DND-41 (cell line): ENCODE results near the gene HPS3.

Experiments used
- ATAC-seq: fragments of 200-7000 bp; cut with Tn5 transposase; 3 replicates; pipeline ENCODE4 v1.9.1; 2021; ENCODE audit warnings: low read depth; ENCODE audit not compliant: insufficient read depth
- DNase-seq: peaks from one replicate; pipeline ENCODE4 v3.0.0-alpha.2; 2020
- H2AFZ ChIP-seq: 2 replicates; pipeline ENCODE4 v1.6.0; 2012; ENCODE audit warnings: low read depth, low read length
- H3K27ac ChIP-seq: 2 replicates; pipeline ENCODE4 v1.5.1; 2012; ENCODE audit warnings: low read length, inconsistent platforms
- H3K27me3 ChIP-seq: fragments of 200-600 bp; sonication (generic); 2 replicates; pipeline ENCODE4 v1.6.0; 2012; ENCODE audit warnings: low read length, mild to moderate bottlenecking, inconsistent platforms; ENCODE audit not compliant: insufficient read depth, poor library complexity
- H3K36me3 ChIP-seq: 2 replicates; pipeline ENCODE4 v1.5.1; 2012; ENCODE audit warnings: low read length, inconsistent platforms; ENCODE audit not compliant: insufficient read depth
- H3K4me1 ChIP-seq: 2 replicates; pipeline ENCODE4 v1.5.1; 2012; ENCODE audit warnings: mild to moderate bottlenecking, low read length; ENCODE audit not compliant: insufficient read depth
- H3K4me2 ChIP-seq: 2 replicates; pipeline ENCODE4 v1.6.0; 2012; ENCODE audit warnings: mild to moderate bottlenecking, moderate library complexity, low read length, inconsistent platforms; ENCODE audit not compliant: insufficient read depth
- H3K4me3 ChIP-seq, 2 experiments: fragments of 200-600 bp in 1 of 2; shearing (Covaris generic) in 1 of 2; 2 replicates each; pipeline ENCODE4 v1.5.1; 2012 to 2016; ENCODE audit warnings: inconsistent platforms in 2 of 2, low read length in 2 of 2, mild to moderate bottlenecking in 2 of 2, low read depth in 1 of 2, moderate library complexity in 1 of 2
- H3K79me2 ChIP-seq: 2 replicates; pipeline ENCODE4 v1.6.0; 2012; ENCODE audit warnings: low read length, inconsistent platforms; ENCODE audit not compliant: insufficient read depth
- H3K9ac ChIP-seq: 2 replicates; pipeline ENCODE4 v1.6.0; 2012; ENCODE audit warnings: low read depth, mild to moderate bottlenecking, inconsistent platforms, low read length, moderate library complexity
- H3K9me3 ChIP-seq: 2 replicates; pipeline ENCODE4 v1.5.1; 2012; ENCODE audit warnings: low read length, moderate library complexity, mild to moderate bottlenecking, inconsistent platforms; ENCODE audit not compliant: insufficient read depth, severe bottlenecking
- H4K20me1 ChIP-seq: 2 replicates; pipeline ENCODE4 v1.6.0; 2012; ENCODE audit warnings: low read length; ENCODE audit not compliant: insufficient read depth
- CTCF ChIP-seq: IDR thresholded peaks from 2 replicates; pipeline ENCODE4 v1.5.1; 2012; ENCODE audit warnings: borderline replicate concordance, low read length, moderate library complexity, mild to moderate bottlenecking; ENCODE audit not compliant: poor library complexity, severe bottlenecking; ENCODE audit errors: extremely low read depth
- EZH2 ChIP-seq: IDR thresholded peaks from 3 replicates; pipeline ENCODE4 v1.6.1; 2012; ENCODE audit warnings: borderline replicate concordance, low read depth, mild to moderate bottlenecking, moderate library complexity, low read length, inconsistent platforms; ENCODE audit not compliant: severe bottlenecking

The HPS3 gene

DNA sequence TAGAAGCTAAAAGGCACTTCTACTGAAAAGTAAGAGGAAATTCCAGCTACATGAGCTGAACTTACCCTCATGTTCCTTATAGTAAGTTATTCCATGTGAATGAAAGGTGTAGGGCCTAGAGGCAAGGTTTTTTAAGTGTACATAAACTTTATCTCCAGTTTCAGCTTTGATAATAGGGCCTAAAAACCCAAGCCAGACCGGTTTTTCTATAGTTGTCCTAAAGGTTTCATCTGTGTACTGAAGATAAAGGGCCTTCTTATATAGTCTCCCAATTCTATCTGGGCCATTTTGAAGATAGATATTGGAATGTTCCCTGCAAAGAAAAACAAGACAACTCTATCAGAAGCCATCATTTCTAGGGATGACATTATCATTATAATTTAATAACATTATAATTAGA lies 82.9 kb downstream of the HPS3 start:
- TF ChIP-seq CTCF (no peak), EZH2 (no peak)
- Histone ChIP-seq H3K9me3 (no peaks in the 10 kb centered on the region), H3K4me3 (no peak overlapping the region), H4K20me1 (no peaks in the 10 kb centered on the region), H2AFZ (no peak overlapping the region), H3K4me1 (no peaks in the 10 kb centered on the region), H3K27ac (no peak overlapping the region), H3K79me2 (no peaks in the 10 kb centered on the region), H3K4me2 (no peak overlapping the region), H3K9ac (no peak overlapping the region), H3K36me3 (no peaks in the 10 kb centered on the region), H3K27me3 (peaks cover 8% of the 10 kb centered on the region)
- DNase-seq, result no peak
- ATAC-seq, result no peak

- Histone ChIP-seq H3K4me2 (no peak overlapping the region), H2AFZ (no peak overlapping the region), H3K4me1 (no peaks in the 10 kb centered on the region), H3K27me3 (no peaks in the 10 kb centered on the region), H3K9ac (no peak overlapping the region), H3K9me3 (no peaks in the 10 kb centered on the region), H4K20me1 (no peaks in the 10 kb centered on the region), H3K27ac (no peak overlapping the region), H3K4me3 (no peak overlapping the region), H3K36me3 (no peaks in the 10 kb centered on the region), H3K79me2 (no peaks in the 10 kb centered on the region)
- no peak for TF ChIP-seq CTCF
- no peak for TF ChIP-seq EZH2
- DNase-seq (no peak), ATAC-seq (no peak)
These were observed 85.3 kb downstream of the HPS3 start for GRCh38 chr3:149214702-149215101.

- no peak overlapping the region for H3K4me3 ChIP-seq
- DNase-seq (no peak), ATAC-seq (no peak)
- H3K9me3 ChIP-seq, result no peaks in the 10 kb centered on the region
- TF ChIP-seq EZH2 (no peak), CTCF (no peak)
- no peaks in the 10 kb centered on the region for H3K4me1 ChIP-seq
- H3K9ac ChIP-seq, result no peak overlapping the region
- H2AFZ ChIP-seq, result no peak overlapping the region
- H3K27ac ChIP-seq, result no peak overlapping the region
- H3K36me3 ChIP-seq, result no peaks in the 10 kb centered on the region
- no peaks in the 10 kb centered on the region for H3K79me2 ChIP-seq
- no peaks in the 10 kb centered on the region for H4K20me1 ChIP-seq
- no peaks in the 10 kb centered on the region for H3K27me3 ChIP-seq
- no peak overlapping the region for H3K4me2 ChIP-seq
These were observed 86.1 kb downstream of the HPS3 start for GRCh38 chr3:149215515-149215914.

DNA sequence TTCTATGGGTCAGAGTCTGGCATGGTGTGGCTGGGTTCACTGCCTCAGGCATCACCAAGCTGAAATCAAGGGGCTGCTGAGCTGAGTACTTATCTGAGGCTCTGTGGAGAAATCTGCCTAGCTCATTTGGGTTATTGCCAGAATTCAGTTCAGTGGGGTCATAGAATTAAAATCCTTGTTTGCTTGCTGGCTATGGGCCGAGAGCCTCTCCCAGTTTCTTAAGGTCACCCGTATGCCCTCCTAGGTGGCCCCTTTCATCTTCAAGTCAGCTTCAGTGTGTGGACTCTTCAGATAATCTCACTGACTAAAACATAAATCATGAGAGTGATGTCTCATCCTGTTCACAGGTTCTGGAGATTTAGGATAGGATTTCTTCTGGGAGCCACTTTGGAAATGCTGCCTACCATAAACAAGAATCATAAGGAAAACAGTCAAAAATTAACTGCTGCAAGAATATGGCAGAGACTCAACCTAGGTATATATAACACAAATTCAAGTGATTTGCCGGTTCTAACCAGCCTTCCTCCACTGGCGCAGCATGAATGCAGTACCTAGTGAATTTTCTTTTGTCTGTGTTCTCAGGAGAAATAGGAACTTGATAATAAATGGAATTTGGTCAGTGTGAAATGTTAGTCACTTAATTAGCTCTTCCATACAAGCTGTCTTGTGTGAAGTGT lies 86.9 kb downstream of the HPS3 start:
- no peak overlapping the region for H3K4me3 ChIP-seq
- H3K27ac ChIP-seq, result no peak overlapping the region
- H3K4me1 ChIP-seq, result no peaks in the 10 kb centered on the region
- DNase-seq, result no peak
- H3K4me2 ChIP-seq, result no peak overlapping the region
- no peak for ATAC-seq
- H3K79me2 ChIP-seq, result no peaks in the 10 kb centered on the region
- no peak overlapping the region for H3K9ac ChIP-seq
- H4K20me1 ChIP-seq, result no peaks in the 10 kb centered on the region
- no peaks in the 10 kb centered on the region for H3K27me3 ChIP-seq
- no peak overlapping the region for H2AFZ ChIP-seq
- no peaks in the 10 kb centered on the region for H3K9me3 ChIP-seq
- TF ChIP-seq CTCF (no peak), EZH2 (no peak)
- no peaks in the 10 kb centered on the region for H3K36me3 ChIP-seq
